Muscle of leg (tissue), 16 donors: ENCODE results near the gene EDRF1. TPM values are rescaled to one million over a fixed set of nuclear protein-coding genes. Genes with fewer than 3 reads are reported as not detected.

ENCODE experiments used
- DNase-seq: peaks from one replicate; pipeline ENCODE4 v3.0.0; 2013
- H3K27ac ChIP-seq: one replicate; pipeline ENCODE4 v1.5.1; 2013; ENCODE audit warnings: mild to moderate bottlenecking, low read length, control low read depth
- H3K27me3 ChIP-seq: one replicate; pipeline ENCODE4 v1.6.1; 2013; ENCODE audit warnings: low read length; ENCODE audit not compliant: control insufficient read depth, insufficient read depth
- H3K36me3 ChIP-seq: one replicate; pipeline ENCODE4 v1.6.1; 2013; ENCODE audit warnings: low read length; ENCODE audit not compliant: control insufficient read depth, insufficient read depth
- H3K4me1 ChIP-seq: one replicate; pipeline ENCODE4 v1.6.1; 2013; ENCODE audit warnings: low read length; ENCODE audit not compliant: control insufficient read depth, insufficient read depth
- H3K4me3 ChIP-seq: one replicate; pipeline ENCODE4 v1.5.1; 2013; ENCODE audit warnings: low read length, control low read depth
- H3K9me3 ChIP-seq: replicated peaks from 2 replicates; pipeline ENCODE4 v1.6.1; 2013; ENCODE audit warnings: low read depth, low read length; ENCODE audit not compliant: control insufficient read depth
- WGBS: methylation state at CpG from one replicate; pipeline ENCODE4 v1.1.5; 2013; ENCODE audit warnings: missing lambda C conversion rate; ENCODE audit not compliant: insufficient coverage; 5-methylcytosine and 5-hydroxymethylcytosine counted together
- long read RNA-seq, 11 donors: transcript quantifications; one replicate each; lab custom pipeline, GENCODE V29; 2026
- polyA plus RNA-seq, 8 donors: library from polyadenylated mRNA; unstranded; fragments of 120-200 nt; gene quantifications; one replicate each; pipeline versions ENCODE4 v1.2.1 to v1.2.3, GENCODE V29; 2013; ENCODE audit warnings: inconsistent platforms in 1 of 8, low replicate concordance in 1 of 8; ENCODE audit not compliant: insufficient read length in 8 of 8, insufficient read depth in 1 of 8
- total RNA-seq: library from RNA; stranded (reverse); fragments of 120-200 nt; gene quantifications from one replicate; pipeline ENCODE4 v1.2.4, GENCODE V29; 2013

Gene EDRF1, protein sequence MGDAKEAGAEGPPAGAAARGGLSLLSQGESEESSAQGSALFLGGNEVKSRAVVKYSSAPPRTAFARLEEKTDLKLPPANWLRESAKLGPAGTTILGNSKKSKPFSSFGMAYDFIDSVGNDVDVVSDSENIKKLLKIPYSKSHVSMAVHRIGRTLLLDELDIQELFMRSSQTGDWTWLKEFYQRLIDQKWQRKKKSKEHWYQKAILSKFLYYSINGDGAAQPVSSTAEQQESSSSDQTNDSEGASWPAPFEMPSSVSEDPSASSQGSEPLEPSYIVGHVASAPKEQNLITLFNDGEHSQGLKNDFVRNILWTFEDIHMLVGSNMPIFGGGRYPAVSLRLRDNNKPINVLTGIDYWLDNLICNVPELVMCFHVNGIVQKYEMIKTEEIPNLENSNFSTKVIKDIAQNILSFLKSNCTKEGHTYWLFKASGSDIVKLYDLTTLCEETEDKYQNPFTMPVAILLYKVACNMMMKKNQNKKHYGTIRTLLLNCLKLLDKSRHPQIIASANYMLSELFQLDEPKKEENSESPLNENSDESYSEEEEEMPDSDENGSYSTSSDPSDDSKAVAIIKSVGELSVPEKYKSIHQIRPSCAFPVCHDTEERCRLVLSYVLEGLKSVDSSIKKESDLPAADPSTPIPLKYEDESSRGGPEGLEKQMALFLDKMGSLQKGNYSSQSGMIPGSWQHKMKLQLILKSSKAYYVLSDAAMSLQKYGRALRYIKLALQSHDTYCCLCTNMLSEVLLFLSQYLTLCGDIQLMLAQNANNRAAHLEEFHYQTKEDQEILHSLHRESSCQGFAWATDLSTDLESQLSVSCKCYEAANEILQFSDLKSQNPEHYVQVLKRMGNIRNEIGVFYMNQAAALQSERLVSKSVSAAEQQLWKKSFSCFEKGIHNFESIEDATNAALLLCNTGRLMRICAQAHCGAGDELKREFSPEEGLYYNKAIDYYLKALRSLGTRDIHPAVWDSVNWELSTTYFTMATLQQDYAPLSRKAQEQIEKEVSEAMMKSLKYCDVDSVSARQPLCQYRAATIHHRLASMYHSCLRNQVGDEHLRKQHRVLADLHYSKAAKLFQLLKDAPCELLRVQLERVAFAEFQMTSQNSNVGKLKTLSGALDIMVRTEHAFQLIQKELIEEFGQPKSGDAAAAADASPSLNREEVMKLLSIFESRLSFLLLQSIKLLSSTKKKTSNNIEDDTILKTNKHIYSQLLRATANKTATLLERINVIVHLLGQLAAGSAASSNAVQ
- total RNA-seq (23.3 TPM), polyA plus RNA-seq (10 to 100 TPM; 15.7 to 27.7 (median 19.6) TPM)
- long read RNA-seq, donor 1, full-length matches to known transcripts: 2 of 2 reads
- long read RNA-seq, donor 1, partial matches to known transcripts: 0 of 2 reads
- long read RNA-seq, donor 1, other reads (novel, unspliced or antisense): 0 of 2 reads
- long read RNA-seq, donor 2: 0 reads
- long read RNA-seq, donor 3, full-length matches to known transcripts: 1 of 1 reads
- long read RNA-seq, donor 3, partial matches to known transcripts: 0 of 1 reads
- long read RNA-seq, donor 3, other reads (novel, unspliced or antisense): 0 of 1 reads
- long read RNA-seq, donor 4, full-length matches to known transcripts: 1 of 1 reads
- long read RNA-seq, donor 4, partial matches to known transcripts: 0 of 1 reads
- long read RNA-seq, donor 4, other reads (novel, unspliced or antisense): 0 of 1 reads
- long read RNA-seq, donor 5, full-length matches to known transcripts: 1 of 1 reads
- long read RNA-seq, donor 5, partial matches to known transcripts: 0 of 1 reads
- long read RNA-seq, donor 5, other reads (novel, unspliced or antisense): 0 of 1 reads
- long read RNA-seq, donor 6, full-length matches to known transcripts: 2 of 16 reads
- long read RNA-seq, donor 6, partial matches to known transcripts: 14 of 16 reads
- long read RNA-seq, donor 6, other reads (novel, unspliced or antisense): 0 of 16 reads
- long read RNA-seq, donor 7: 0 reads
- long read RNA-seq, donor 8: 0 reads
- long read RNA-seq, donor 9, full-length matches to known transcripts: 1 of 1 reads
- long read RNA-seq, donor 9, partial matches to known transcripts: 0 of 1 reads
- long read RNA-seq, donor 9, other reads (novel, unspliced or antisense): 0 of 1 reads
- long read RNA-seq, donor 10, partial matches to known transcripts: 9 of 12 reads
- long read RNA-seq, donor 10, other reads (novel, unspliced or antisense): 0 of 12 reads
- long read RNA-seq, donor 11: 0 reads

DNA sequence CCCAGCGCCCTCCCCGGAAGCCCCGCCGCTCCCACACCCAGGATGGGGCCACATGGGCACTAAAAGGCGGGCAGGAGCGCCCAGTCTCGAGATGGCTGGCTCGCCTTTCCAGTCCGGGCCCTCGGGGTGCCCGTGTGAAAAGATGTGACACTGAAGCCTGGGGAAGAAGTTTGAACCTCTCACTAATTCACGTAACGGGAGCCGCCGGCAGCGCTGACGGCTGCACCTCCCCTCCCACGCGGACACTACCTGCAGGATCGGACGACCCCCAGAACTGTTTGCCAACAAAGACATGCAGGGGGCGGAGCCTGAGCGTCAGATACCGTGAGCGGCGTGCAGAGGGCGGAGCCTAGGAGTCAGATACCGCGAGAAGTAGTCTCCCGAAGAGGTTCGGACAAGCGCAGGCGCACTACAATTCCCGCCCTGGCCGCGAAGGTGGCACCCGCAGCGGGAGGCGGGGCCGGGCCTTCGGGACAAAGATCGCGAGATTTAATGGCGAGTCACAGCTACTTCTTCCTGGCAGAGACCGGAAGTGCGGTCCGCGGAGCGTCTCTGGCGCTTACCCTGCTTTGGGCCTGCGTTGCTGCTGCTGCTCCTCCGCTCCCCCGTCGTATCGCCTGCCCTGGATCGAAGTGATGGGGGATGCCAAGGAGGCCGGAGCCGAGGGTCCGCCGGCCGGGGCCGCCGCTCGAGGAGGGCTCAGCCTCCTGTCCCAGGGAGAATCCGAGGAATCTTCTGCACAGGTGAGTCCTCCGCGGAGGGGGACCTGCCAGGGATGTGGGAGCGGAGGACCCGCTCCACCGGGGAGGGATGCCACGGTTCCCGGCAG lies at the start of gene EDRF1:
Gene EDRF1, plus strand, starts transcription at position 537 of the 829 bp plus-strand sequence. Its CDS starts 99 bp downstream, at position 636.
- peak; percentile 99 for DNase-seq
- Histone ChIP-seq H3K36me3 (peaks cover 12% of the 10 kb centered on the region), H3K4me3 (peak within 1 kb of the TSS; percentile 96), H3K4me1 (peaks cover 6% of the 10 kb centered on the region), H3K27ac (peak within 1 kb of the TSS; percentile 90), H3K9me3 (peaks cover 6% of the 10 kb centered on the region), H3K27me3 (no peaks in the 10 kb centered on the region)
- WGBS: under 1% methylated on average over 62 of the region's 72 CpGs

DNA sequence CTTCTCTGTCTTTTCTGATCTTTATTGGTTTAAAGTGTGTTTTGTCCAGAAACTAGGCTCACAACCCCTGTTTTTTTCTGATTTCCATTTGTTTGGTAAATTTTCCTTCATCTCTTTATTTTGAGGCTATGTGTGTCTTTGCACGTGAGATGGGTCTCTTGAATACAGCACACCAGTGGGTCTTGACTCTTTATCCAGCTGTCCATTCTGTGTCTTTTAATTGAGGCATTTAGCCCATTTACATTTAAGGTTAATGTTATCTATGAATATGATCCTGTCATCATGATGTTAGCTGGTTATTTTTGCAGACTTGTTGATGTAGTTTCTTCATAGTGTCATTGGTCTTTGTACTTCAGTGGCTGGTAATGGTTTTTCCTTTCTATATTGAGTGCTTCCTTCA lies 46.6 kb upstream of the EDRF1 start:
- no CpG with 5 or more reads among the region's 1 CpG for WGBS
- no peak for DNase-seq
- Histone ChIP-seq H3K4me1 (no peaks in the 10 kb centered on the region), H3K36me3 (no peaks in the 10 kb centered on the region), H3K27ac (no peak overlapping the region), H3K9me3 (peaks cover 4% of the 10 kb centered on the region), H3K4me3 (no peak overlapping the region), H3K27me3 (no peaks in the 10 kb centered on the region)

- 83% methylated on average over 3 of the region's 11 CpGs for WGBS
Measured at GRCh38 chr10:125679436-125679835, 40.1 kb upstream of the EDRF1 start.

GRCh38 chr10:125683063-125683462 lies 36.4 kb upstream of the EDRF1 start, which contains the start of gene TEX36:
Gene TEX36 (minus strand): TSS chr10:125683163. CDS start chr10:125682989, 174 bp downstream.
- H3K4me3 ChIP-seq: no peak within 1 kb of the TSS
- no peaks in the 10 kb centered on the region for H3K36me3 ChIP-seq
- DNase-seq: no peak
- peaks cover 2% of the 10 kb centered on the region for H3K9me3 ChIP-seq
- peaks cover 5% of the 10 kb centered on the region for H3K4me1 ChIP-seq
- no peaks in the 10 kb centered on the region for H3K27me3 ChIP-seq
- H3K27ac ChIP-seq: no peak within 1 kb of the TSS
- WGBS: 49% methylated on average over 2 of the region's 3 CpGs

More at GRCh38 chr10:125679436-125679835, 40.1 kb upstream of the EDRF1 start:
- Histone ChIP-seq H3K27ac (no peak overlapping the region), H3K27me3 (no peaks in the 10 kb centered on the region), H3K4me1 (peaks cover 2% of the 10 kb centered on the region), H3K36me3 (no peaks in the 10 kb centered on the region), H3K4me3 (no peak overlapping the region), H3K9me3 (peaks cover 6% of the 10 kb centered on the region)
- no peak for DNase-seq

DNA sequence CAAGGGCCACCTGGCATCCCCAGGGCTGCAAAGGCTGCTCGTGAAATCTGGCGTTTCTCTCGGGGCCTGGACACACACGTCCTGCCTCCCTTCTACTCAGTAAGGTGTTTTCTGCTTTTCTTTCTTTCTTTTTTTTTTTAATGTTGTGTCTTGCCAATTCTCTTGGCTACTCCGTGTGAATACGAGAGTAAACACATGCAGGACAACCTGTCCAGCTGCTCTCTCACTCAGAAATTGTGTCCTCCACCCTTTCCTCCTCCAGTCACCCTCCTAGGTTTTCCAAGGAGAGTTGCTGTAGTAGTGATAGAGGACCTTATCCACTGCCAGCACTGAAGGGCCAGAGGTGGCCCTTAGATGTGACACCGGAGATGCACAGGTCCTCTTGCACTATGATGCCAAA lies 35.7 kb upstream of the EDRF1 start:
- no peak for DNase-seq
- H3K27ac ChIP-seq: no peak overlapping the region
- H3K4me1 ChIP-seq: peaks cover 5% of the 10 kb centered on the region
- no peak overlapping the region for H3K4me3 ChIP-seq
- no peaks in the 10 kb centered on the region for H3K27me3 ChIP-seq
- no peaks in the 10 kb centered on the region for H3K36me3 ChIP-seq
- no peaks in the 10 kb centered on the region for H3K9me3 ChIP-seq
- WGBS: no CpG with 5 or more reads among the region's 7 CpGs

DNA sequence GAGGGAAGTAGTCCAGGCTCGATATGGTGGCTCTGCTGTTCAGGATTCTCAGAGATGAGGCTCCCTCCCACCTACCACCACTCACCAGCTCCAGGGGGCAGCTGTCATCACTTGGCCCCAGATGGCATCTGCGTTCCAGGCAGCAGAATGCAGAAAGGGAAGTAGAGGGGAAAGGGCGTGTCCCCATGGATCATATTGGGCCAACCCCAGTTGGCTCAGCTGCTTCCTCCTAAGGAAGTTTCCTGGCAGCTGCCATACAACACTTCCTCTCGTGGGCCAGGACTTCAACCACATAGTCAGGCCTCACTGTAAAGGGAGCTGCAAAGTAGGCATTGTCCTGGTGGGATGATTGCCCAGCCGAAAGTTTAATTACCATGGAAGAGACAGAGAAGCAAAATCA lies 34.9 kb upstream of the EDRF1 start:
- H3K4me1 ChIP-seq: peaks cover 5% of the 10 kb centered on the region
- H3K27me3 ChIP-seq: no peaks in the 10 kb centered on the region
- H3K4me3 ChIP-seq: no peak overlapping the region
- peak; percentile 32 for DNase-seq
- H3K9me3 ChIP-seq: no peaks in the 10 kb centered on the region
- 20% methylated on average over 1 of the region's 5 CpGs for WGBS
- no peaks in the 10 kb centered on the region for H3K36me3 ChIP-seq
- H3K27ac ChIP-seq: no peak overlapping the region

GRCh38 chr10:125687507-125688185 lies 31.9 kb upstream of the EDRF1 start:
- H3K9me3 ChIP-seq: no peaks in the 10 kb centered on the region

More at GRCh38 chr10:125687507-125688185, 31.9 kb upstream of the EDRF1 start:
- H3K27me3 ChIP-seq: no peaks in the 10 kb centered on the region
- no peak for DNase-seq
- no peak overlapping the region for H3K27ac ChIP-seq
- H3K36me3 ChIP-seq: no peaks in the 10 kb centered on the region
- no CpG with 5 or more reads among the region's 3 CpGs for WGBS
- H3K4me3 ChIP-seq: no peak overlapping the region
- peaks cover 5% of the 10 kb centered on the region for H3K4me1 ChIP-seq
